GM12878 (cell line): ENCODE results near the gene OR4E2. TPM values are rescaled to one million over a fixed set of nuclear protein-coding genes. Genes with fewer than 3 reads are reported as not detected.

Experiments
- BHLHE40 ChIP-seq, 2 experiments: fragments of 450-650 bp in 1 of 2; IDR thresholded peaks; 2 replicates each; pipeline ENCODE4 v1.6.1; 2011 to 2017; ENCODE audit warnings: low read depth in 2 of 2, borderline replicate concordance in 1 of 2, improper control_type of control experiment in 1 of 2, low read length in 1 of 2, mild to moderate bottlenecking in 1 of 2
- EED ChIP-seq: sonication (generic); IDR thresholded peaks from 2 replicates; pipeline ENCODE4 v1.6.1; 2016; ENCODE audit warnings: antibody characterized with exemption, low read depth
- FOXK2 ChIP-seq: fragments of 450-650 bp; IDR thresholded peaks from 2 replicates; pipeline ENCODE4 v1.6.1; 2017; ENCODE audit warnings: mild to moderate bottlenecking, moderate library complexity
- LARP7 ChIP-seq: fragments of 450-650 bp; IDR thresholded peaks from 2 replicates; pipeline ENCODE4 v1.6.1; 2017; ENCODE audit warnings: mild to moderate bottlenecking
- MEF2B ChIP-seq: fragments of 450-650 bp; IDR thresholded peaks from 2 replicates; pipeline ENCODE4 v1.6.1; 2018; ENCODE audit warnings: mild to moderate bottlenecking, moderate library complexity; ENCODE audit not compliant: partially characterized antibody, poor library complexity, severe bottlenecking
- RCOR1 ChIP-seq: conservative IDR thresholded peaks from 2 replicates; pipeline ENCODE4 v1.6.1; 2012; ENCODE audit warnings: low read depth, low read length, improper control_type of control experiment
- TAF1 ChIP-seq: IDR thresholded peaks from 2 replicates; pipeline ENCODE4 v1.6.1; 2011; ENCODE audit warnings: mild to moderate bottlenecking, low read depth, low read length, borderline replicate concordance
- YBX1 ChIP-seq: fragments of 450-650 bp; IDR thresholded peaks from 2 replicates; pipeline ENCODE4 v1.6.1; 2016; ENCODE audit warnings: antibody characterized with exemption
- ZNF622 ChIP-seq: fragments of 450-650 bp; IDR thresholded peaks from 2 replicates; pipeline ENCODE4 v1.6.1; 2017; ENCODE audit warnings: mild to moderate bottlenecking, inconsistent platforms
- ZZZ3 ChIP-seq: IDR thresholded peaks from 2 replicates; pipeline ENCODE4 v1.6.1; 2011; ENCODE audit warnings: low read depth; ENCODE audit not compliant: control insufficient read depth, insufficient read length
- polyA plus RNA-seq, 11 experiments: library from polyadenylated mRNA; depleted of rRNA in 4 of 11; unstranded in 6 of 11; stranded (reverse) in 5 of 11; fragments of >200 nt; fragmentation: Nextera tagmentation in 4 of 11; fragmentation: Illumina TruSeq in 1 of 11; extraction: Ambion mirVana in 4 of 11; extraction: Trizol in 1 of 11; gene quantifications; 1 replicate in 1 of 11; 2 replicates in 10 of 11; pipeline versions ENCODE4 v1.2.1 to v1.2.3, GENCODE V29; 2011 to 2016; ENCODE audit warnings: inconsistent platforms in 2 of 11, missing spikeins in 2 of 11, low read depth in 1 of 11
- total RNA-seq, 4 experiments: library from RNA; depleted of rRNA in 3 of 4; stranded (reverse); fragments of >200 nt in 3 of 4; fragmentation: Illumina TruSeq in 1 of 4; extraction: Trizol in 1 of 4; gene quantifications; 2 replicates each; pipeline versions ENCODE4 v1.2.1 to v1.2.3, GENCODE V29; 2013 to 2021
- TF ChIP-seq, protein P1 (sequence below): fragments of 450-650 bp; formaldehyde crosslinking; IDR thresholded peaks from 2 replicates; pipeline ENCODE4 v1.4.0; 2022; ENCODE audit warnings: mild to moderate bottlenecking, moderate library complexity
- TF ChIP-seq, protein P2 (sequence below): fragments of 450-650 bp; formaldehyde crosslinking; IDR thresholded peaks from 2 replicates; pipeline ENCODE4 v1.4.0; 2020; ENCODE audit warnings: mild to moderate bottlenecking, moderate library complexity
- TF ChIP-seq, protein P3 (sequence below): fragments of 450-650 bp; IDR thresholded peaks from 2 replicates; pipeline ENCODE4 v1.6.1; 2014; ENCODE audit warnings: mild to moderate bottlenecking
- TF ChIP-seq, protein P4 (sequence below): fragments of 450-650 bp; IDR thresholded peaks from 2 replicates; pipeline ENCODE4 v1.6.1; 2017; ENCODE audit warnings: low read depth, mild to moderate bottlenecking, moderate library complexity
- TF ChIP-seq, protein P5 (sequence below): IDR thresholded peaks from 2 replicates; pipeline ENCODE4 v1.6.1; 2011; ENCODE audit warnings: low read depth, mild to moderate bottlenecking, low read length, moderate library complexity, borderline replicate concordance; ENCODE audit errors: extremely low read depth
- TF ChIP-seq, protein P6 (sequence below): IDR thresholded peaks from 2 replicates; pipeline ENCODE4 v1.6.1; 2012; ENCODE audit warnings: mild to moderate bottlenecking, low read depth, low read length

OR4E2 gene
- total and polyA plus RNA-seq, 10 of the 15 experiments (the other 5 are each of a cell fraction or from before 2014, with no cell fraction given), result not detected

DNA sequence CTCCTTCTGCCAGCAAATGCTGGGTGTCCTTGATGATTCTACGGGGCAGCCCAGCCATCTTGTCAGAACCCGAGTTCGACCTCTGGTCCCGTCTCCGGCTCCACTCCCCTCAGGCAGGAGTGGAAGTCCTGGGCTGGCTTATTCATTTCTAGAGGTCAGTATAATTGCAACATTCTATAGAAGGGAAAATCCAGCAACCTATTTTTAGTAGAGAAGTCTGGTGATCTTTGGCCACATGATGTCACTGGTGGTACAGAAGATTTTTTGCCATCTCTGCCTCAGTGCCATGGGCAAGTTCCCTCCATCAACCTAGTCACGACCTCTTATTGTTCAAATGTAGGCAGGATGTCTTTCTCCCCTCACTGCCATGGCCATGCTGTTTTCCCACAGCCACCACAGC lies 41.3 kb upstream of the OR4E2 start (continued):
- TF ChIP-seq BHLHE40 (IDR thresholded peaks at IDR 0.05; ENCODE audit: borderline replicate concordance in 1 of 2, low read depth in 2 of 2, low read length in 1 of 2), result peak in 1 of 2 experiments; percentile 62; a peak in 2 of 4 replicates
- TF ChIP-seq, protein P1, sequence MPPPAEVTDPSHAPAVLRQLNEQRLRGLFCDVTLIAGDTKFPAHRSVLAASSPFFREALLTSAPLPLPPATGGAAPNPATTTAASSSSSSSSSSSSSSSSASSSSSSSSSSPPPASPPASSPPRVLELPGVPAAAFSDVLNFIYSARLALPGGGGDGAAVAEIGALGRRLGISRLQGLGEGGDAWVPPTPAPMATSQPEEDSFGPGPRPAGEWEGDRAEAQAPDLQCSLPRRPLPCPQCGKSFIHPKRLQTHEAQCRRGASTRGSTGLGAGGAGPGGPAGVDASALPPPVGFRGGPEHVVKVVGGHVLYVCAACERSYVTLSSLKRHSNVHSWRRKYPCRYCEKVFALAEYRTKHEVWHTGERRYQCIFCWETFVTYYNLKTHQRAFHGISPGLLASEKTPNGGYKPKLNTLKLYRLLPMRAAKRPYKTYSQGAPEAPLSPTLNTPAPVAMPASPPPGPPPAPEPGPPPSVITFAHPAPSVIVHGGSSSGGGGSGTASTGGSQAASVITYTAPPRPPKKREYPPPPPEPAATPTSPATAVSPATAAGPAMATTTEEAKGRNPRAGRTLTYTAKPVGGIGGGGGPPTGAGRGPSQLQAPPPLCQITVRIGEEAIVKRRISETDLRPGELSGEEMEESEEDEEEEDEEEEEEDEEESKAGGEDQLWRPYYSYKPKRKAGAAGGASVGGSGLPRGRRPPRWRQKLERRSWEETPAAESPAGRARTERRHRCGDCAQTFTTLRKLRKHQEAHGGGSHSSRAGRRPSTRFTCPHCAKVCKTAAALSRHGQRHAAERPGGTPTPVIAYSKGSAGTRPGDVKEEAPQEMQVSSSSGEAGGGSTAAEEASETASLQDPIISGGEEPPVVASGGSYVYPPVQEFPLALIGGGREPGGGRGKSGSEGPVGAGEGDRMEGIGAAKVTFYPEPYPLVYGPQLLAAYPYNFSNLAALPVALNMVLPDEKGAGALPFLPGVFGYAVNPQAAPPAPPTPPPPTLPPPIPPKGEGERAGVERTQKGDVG, result no peak
- TF ChIP-seq RCOR1, result no peak
- TF ChIP-seq YBX1, result no peak
- TF ChIP-seq, protein P2, sequence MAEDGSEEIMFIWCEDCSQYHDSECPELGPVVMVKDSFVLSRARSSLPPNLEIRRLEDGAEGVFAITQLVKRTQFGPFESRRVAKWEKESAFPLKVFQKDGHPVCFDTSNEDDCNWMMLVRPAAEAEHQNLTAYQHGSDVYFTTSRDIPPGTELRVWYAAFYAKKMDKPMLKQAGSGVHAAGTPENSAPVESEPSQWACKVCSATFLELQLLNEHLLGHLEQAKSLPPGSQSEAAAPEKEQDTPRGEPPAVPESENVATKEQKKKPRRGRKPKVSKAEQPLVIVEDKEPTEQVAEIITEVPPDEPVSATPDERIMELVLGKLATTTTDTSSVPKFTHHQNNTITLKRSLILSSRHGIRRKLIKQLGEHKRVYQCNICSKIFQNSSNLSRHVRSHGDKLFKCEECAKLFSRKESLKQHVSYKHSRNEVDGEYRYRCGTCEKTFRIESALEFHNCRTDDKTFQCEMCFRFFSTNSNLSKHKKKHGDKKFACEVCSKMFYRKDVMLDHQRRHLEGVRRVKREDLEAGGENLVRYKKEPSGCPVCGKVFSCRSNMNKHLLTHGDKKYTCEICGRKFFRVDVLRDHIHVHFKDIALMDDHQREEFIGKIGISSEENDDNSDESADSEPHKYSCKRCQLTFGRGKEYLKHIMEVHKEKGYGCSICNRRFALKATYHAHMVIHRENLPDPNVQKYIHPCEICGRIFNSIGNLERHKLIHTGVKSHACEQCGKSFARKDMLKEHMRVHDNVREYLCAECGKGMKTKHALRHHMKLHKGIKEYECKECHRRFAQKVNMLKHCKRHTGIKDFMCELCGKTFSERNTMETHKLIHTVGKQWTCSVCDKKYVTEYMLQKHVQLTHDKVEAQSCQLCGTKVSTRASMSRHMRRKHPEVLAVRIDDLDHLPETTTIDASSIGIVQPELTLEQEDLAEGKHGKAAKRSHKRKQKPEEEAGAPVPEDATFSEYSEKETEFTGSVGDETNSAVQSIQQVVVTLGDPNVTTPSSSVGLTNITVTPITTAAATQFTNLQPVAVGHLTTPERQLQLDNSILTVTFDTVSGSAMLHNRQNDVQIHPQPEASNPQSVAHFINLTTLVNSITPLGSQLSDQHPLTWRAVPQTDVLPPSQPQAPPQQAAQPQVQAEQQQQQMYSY, result no peak
- TF ChIP-seq LARP7, result no peak
- TF ChIP-seq, protein P3, sequence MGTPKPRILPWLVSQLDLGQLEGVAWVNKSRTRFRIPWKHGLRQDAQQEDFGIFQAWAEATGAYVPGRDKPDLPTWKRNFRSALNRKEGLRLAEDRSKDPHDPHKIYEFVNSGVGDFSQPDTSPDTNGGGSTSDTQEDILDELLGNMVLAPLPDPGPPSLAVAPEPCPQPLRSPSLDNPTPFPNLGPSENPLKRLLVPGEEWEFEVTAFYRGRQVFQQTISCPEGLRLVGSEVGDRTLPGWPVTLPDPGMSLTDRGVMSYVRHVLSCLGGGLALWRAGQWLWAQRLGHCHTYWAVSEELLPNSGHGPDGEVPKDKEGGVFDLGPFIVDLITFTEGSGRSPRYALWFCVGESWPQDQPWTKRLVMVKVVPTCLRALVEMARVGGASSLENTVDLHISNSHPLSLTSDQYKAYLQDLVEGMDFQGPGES, result no peak
- TF ChIP-seq, protein P4, sequence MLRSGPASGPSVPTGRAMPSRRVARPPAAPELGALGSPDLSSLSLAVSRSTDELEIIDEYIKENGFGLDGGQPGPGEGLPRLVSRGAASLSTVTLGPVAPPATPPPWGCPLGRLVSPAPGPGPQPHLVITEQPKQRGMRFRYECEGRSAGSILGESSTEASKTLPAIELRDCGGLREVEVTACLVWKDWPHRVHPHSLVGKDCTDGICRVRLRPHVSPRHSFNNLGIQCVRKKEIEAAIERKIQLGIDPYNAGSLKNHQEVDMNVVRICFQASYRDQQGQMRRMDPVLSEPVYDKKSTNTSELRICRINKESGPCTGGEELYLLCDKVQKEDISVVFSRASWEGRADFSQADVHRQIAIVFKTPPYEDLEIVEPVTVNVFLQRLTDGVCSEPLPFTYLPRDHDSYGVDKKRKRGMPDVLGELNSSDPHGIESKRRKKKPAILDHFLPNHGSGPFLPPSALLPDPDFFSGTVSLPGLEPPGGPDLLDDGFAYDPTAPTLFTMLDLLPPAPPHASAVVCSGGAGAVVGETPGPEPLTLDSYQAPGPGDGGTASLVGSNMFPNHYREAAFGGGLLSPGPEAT, result peak; percentile 45; the same call in 1 of the 2 replicates
- TF ChIP-seq MEF2B, result peak; percentile 16
- TF ChIP-seq, protein P5, sequence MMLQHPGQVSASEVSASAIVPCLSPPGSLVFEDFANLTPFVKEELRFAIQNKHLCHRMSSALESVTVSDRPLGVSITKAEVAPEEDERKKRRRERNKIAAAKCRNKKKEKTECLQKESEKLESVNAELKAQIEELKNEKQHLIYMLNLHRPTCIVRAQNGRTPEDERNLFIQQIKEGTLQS, result no peak
- no peak for TF ChIP-seq ZNF622
- no peak for TF ChIP-seq EED
- TF ChIP-seq FOXK2, result peak; percentile 34; the same call in 1 of the 2 replicates
- TF ChIP-seq TAF1, result no peak
- no peak for TF ChIP-seq ZZZ3
- TF ChIP-seq, protein P6, sequence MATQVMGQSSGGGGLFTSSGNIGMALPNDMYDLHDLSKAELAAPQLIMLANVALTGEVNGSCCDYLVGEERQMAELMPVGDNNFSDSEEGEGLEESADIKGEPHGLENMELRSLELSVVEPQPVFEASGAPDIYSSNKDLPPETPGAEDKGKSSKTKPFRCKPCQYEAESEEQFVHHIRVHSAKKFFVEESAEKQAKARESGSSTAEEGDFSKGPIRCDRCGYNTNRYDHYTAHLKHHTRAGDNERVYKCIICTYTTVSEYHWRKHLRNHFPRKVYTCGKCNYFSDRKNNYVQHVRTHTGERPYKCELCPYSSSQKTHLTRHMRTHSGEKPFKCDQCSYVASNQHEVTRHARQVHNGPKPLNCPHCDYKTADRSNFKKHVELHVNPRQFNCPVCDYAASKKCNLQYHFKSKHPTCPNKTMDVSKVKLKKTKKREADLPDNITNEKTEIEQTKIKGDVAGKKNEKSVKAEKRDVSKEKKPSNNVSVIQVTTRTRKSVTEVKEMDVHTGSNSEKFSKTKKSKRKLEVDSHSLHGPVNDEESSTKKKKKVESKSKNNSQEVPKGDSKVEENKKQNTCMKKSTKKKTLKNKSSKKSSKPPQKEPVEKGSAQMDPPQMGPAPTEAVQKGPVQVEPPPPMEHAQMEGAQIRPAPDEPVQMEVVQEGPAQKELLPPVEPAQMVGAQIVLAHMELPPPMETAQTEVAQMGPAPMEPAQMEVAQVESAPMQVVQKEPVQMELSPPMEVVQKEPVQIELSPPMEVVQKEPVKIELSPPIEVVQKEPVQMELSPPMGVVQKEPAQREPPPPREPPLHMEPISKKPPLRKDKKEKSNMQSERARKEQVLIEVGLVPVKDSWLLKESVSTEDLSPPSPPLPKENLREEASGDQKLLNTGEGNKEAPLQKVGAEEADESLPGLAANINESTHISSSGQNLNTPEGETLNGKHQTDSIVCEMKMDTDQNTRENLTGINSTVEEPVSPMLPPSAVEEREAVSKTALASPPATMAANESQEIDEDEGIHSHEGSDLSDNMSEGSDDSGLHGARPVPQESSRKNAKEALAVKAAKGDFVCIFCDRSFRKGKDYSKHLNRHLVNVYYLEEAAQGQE, result no peak
